HG02970 (cell line): ENCODE results near the gene CNNM2.

Experiments used
- ATAC-seq: cut with Tn5 transposase; IDR thresholded peaks from one replicate; pipeline ENCODE4 v1.9.1; 2021; ENCODE audit warnings: mild to moderate bottlenecking, moderate library complexity, moderate number of reproducible peaks; ENCODE audit not compliant: unreplicated experiment, low FRiP score

Gene CNNM2

DNA sequence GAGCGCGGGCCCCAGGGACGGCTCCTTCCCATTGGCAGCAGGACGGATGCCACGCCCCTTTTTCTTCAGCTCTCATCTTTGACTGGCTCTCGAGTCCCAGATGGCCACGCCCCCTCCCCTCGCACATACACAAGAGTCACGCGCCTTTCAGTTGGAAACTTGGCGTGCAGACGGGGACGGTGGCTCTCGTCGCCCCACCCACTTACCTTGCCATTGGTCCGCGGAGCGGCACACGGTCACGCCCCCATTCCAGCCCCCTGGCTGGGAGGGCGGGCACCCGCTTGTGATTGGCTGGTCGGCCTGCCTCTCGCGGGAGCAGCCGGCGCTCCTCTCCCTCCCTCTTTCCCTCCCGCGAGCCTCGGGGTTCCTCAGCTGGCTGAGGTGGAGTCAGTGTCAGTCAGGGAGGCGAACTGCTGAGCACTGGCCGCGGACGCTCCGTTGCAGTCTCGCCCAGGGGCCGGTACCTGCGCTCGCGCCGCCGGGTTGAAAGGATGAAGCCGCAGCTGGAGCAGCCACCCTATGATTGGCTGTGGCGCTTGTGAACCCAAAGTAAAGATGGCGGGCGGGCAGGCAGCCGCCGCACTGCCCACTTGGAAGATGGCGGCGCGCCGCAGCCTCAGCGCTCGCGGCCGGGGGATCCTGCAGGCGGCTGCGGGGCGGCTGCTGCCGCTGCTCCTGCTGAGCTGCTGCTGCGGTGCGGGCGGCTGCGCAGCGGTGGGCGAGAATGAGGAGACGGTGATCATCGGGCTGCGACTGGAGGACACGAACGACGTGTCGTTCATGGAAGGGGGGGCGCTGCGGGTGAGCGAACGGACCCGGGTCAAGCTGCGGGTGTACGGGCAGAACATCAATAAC is at the start of gene CNNM2:
Gene CNNM2 (plus strand): TSS at position 333 of the 855 bp plus-strand sequence. CDS start 187 bp downstream, at position 520.
- ATAC-seq = peak; percentile 91

DNA sequence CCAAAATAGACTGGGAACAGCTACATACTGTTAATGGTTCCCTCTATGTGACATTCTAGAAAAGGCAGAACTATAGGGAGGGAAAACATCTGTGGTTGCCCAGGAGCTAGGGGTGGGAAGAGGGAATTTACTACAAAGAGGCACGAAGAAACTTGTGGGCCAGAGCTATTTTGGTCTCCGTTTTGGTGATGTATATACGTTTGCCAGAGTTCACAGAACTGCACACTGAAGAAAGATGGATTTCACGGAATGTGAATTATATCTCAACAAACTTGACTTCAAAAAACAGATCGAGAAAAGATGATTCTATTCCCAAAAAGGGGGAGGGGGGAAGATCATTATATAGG is 49.2 kb upstream of the CNNM2 start:
- no peak for ATAC-seq

DNA sequence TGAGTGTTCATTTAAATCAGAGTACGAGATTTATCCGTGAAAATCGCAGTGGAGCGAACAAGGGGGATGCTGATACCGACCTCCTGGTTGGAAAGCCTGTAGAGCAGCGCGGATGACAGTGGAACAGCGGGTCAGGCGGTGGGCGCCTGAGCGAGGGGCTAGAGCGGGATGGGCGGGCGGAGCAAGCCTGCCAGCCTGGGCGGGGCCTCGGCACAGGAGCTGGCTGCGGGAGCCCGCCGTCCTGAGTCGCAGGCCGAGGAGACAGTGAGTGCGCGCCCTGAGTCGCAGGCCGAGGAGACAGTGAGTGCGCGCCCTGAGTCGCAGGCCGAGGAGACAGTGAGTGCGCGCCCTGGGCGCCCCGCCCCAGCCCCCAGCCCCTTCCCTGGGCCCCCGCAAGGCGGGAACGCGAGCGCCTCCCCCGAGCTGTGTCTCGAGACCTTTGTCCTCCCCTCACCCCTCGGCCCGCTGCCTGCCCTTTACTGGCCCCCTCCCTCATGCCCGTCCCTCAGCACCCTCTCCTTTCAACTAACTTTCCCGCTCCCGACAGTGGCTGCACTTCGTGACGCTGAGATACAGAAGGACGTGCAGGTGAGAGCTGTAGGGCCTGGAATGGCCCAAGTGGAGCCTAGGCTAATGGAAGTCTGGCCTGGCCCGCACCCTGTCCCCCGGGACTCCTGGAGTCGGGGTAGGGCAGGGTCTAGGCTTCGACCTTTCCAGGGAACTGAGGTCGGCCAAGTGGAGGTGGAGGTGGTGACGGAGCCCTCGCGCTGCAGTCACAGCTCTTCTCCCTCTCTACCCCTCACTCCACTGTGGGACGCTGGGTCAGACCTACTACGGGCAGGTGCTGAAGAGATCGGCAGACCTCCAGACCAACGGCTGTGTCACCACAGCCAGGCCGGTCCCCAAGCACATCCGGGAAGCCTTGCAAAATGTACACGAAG is 48.6 kb upstream of the CNNM2 start, which contains the start of gene AS3MT:
Gene AS3MT (plus strand): TSS at position 213 of the 941 bp plus-strand sequence. CDS start 123 bp downstream, at position 336.
- no peak for ATAC-seq

DNA sequence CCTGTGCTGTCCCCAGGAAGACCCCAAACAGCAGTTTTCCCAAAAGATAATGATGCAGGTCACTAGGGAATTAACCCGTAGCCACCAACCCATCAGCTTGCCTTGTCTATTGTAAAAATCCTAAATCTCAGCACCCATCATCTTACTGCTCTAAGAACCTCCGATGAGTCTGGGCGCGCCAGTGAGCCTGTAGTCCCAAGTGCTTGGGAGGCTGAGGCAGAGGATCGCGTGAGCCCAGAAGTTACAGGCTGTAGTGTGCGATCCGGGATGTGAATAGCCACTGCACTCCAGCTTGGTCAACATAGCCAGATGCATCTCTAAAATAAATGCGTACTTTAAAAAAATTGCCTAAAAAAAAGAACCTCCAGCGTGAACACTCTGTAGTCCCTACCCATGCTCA is 47.9 kb upstream of the CNNM2 start:
- no peak for ATAC-seq

DNA sequence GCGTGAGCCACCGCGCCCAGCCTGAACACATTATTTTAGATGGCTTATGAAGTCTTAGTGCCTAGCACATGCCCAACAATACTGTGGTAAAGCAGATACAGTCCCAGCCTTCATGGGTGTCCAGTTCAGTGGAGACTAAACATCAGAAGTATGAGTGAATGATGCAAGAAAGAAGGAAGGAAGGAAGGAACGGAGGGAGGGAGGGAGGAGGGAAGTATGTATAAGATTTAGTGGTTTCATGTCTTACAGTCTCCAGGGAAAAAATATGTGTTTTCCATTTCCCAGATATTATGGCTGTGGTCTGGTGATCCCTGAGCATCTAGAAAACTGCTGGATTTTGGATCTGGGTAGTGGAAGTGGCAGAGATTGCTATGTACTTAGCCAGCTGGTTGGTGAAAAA is 45.9 kb upstream of the CNNM2 start:
- no peak for ATAC-seq

DNA sequence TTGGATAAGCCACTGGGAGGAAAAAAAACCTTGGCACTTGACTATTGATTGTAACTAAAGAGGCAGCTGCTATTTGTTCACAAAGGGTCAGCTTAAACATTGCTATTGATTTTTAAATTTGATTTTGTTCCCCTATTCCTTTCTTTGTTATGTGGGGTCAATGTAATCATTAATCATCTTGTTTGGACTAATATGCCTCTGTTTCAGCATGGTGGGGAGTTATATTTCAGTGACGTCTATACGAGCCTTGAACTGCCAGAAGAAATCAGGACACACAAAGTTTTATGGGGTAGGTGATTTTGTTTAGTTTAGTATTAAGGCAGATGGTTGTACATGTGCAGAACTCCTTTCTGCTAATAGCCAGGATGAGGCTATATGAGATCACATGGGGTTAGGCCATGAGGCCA is 41.3 kb upstream of the CNNM2 start:
- ATAC-seq = no peak

DNA sequence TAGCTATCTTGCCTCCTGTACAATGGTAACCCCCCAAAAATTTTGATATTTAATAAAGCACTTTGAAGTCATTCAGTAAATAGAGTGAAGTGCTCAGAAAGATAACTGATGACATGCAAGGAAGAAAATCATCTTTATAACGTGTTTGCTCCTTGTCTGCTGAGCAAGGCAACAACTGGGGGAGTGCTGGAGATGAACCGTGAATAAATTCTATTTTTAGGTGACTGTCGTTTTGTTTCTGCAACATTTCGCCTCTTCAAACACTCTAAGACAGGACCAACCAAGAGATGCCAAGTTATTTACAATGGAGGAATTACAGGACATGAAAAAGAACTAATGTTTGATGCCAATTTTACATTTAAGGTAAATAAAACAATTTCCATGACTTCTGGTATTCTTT is 39.5 kb upstream of the CNNM2 start:
- no peak for ATAC-seq

DNA sequence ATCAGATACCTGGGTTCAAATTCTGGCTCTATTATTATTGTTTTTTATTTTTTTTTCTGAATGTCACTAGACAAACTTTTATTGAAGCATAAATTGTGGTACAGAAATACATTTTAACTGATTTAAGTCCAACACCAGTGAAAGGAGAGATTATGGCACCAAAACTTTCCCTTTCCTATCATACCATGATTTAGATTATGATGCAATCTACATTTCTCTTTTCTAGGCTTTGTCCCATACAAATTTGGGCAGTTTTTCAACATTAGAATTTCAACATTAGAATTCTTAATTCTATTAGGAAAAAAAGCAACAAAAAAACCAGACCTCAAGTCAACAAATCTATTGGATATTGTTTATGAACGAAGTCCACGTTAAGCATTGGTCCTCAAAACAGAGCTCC is 37.8 kb upstream of the CNNM2 start:
- ATAC-seq = no peak

DNA sequence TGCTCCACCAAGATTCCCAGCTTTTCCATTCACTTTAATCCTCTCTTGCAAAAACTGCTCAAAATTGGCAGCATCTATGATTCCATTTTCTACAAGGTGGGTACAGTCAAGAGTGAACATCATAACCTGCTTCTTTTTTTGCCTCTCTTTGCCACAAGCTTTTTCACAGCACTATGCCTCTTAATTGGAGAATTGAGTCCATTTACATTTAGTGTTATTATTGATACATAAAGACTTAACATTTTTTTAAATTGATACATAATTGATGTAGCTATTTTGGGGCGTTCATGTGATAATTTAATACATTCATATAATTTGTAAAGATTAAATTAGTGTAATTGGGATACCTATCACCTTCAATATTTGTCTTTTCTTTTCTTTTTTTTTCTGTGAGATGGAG is 30.0 kb upstream of the CNNM2 start:
- ATAC-seq = no peak

DNA sequence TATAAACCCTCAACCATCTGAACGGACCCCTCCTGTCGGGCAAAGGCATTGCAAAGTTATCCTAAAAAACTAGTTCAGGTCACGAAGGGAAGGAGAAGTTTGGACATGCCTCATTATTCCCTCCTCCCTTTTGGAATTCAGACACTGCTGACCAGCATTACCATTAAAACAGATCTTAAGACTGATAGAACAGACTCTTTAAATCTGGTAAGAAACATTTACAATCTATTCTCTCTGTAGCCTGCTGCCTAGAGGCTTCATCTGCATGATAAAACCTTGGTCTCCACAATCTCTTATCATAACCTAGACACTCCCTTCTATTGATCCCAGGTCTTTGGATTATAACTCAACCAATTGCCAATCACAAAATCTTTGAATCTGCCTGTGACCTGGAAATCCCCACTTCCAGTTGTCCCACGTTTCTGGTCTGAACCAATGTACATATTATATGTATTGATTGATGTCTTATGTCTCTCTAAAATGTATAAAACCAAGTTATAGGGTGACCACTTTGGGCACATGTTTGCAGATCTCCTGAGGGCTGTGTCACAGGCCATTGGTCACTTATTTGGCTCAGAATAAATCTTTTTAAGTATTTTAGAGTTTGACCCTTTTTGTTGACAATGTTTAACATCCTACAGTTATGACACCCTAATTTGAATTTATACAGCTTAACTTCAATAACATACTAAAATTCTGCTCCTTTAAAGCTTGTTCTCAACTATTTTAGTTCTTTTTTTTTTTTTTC is 23.5 kb upstream of the CNNM2 start:
- no peak for ATAC-seq

DNA sequence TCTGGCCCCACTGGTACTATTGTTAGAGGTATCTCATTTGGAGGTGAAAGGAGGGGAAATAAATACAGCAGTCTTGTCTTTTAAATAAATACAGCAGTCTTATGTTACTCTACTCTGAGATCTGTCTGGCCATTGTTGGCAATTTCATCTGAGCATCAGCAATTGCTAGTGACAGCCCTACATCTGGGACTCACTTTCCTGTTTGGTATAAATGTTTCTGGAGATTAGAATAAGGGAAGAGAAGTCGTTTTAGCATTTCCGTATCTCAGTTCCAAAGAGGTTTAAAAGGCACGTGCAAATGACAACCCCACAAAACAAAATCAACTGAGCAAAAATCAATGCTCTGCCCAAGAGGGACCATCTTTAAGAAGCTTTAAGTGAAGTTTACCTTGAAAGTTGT is 18.1 kb upstream of the CNNM2 start:
- no peak for ATAC-seq

DNA sequence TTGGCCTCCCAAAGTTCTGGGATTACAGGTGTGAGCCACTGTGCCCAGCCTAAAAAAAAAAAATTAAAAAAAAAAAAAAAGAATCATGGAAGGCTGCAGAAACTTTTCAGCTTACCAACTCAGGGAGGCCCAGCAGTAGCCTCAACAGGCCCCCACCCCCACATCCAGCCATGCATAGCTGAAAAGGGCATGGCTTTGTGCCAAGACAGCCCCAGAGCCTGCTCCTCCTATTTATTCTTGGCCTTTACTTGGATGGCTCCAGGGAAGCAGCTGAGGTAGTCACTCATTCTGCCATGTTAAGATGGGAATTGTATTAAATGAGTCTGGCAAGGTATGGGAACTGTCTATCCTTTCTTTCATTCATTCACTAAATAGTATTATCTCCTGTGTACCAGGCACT is 13.7 kb upstream of the CNNM2 start:
- no peak for ATAC-seq

DNA sequence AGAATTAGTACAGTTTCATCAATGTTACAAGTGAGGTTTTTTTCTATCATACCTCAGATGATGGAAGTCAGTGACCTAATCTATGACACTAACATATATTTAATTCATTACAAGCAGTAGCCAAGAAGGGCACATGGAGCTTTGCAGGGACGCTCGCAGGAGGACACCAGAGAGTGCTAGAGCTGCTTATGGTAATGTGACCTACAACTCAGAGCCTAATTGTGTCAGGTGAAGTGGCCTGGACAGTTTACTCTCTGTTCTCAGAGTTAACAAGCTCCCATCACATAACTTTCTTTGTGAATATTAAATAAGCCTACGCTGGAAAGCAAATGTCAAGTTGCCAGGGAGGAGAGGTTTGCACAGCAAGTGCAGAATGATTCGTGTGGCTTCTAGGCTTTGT is 11.6 kb upstream of the CNNM2 start:
- ATAC-seq = no peak

DNA sequence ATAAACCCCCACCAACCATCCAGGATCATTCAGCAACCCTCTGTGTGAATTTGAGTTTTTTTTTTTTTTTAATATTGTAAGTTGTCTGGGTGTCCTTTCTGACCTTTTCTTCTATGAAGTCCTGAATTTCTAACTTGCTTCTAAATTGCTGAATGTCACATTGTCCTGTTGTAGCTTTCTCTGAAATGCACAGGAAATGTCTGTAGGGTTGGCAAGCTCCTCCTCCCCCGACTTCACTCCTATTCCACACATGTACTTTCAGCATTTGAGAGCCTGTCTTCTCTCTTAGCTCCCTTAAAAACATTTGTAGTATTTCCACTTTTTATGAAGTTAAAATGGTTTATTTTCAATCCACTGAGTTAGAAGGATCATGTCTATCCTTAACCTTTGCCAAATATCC is 3.3 kb upstream of the CNNM2 start:
- no peak for ATAC-seq

DNA sequence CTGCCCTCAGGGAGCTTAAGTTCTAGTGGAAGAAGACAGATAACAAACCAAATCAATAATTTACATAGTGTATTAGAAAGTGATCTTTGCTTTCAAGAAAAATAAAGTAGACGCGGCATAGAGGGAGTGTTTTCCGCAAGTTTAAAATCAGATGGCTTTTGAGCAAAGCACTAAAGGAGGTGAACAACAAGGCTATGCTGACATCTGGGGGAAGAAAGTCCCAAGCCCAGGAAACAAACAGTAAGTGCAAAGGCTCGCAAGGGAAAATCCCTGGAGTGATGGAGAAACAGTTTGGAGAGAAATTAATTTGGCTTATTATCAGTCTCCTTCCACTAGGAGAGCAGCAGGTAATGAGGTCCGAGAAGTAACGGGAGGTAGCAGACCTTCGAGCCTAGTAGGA is 1.9 kb upstream of the CNNM2 start:
- no peak for ATAC-seq

DNA sequence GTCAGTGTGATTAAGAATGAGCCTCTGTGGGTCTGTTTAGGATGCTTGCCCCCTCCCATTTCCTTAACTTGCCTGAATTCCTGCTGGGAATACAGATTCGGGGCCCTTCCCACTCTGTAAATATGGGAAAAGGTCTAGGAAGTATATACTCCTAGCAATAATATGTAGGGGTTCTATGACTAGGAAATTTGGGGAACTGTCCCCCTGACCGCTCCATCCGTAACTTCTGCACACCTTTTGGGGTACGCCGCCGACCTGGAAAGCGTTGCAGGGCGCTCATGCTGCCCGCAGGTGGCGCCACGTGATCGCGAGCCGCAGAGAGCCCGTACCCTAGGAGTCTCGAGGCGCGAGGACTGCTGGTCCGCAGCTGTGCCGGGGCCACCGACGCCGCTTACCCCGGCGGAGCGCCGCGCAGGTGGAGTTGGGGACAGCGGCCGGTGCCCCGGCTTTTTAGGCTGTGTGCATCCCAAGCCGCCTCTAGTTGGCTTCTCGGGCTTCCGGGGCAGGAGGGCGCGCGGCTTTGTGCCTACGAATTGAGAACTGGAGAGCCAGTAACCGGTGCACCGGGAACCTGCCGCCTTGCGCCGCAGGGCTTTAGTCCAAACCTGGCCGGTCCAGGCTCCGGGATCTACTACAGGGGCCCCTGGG is 656 bp upstream of the CNNM2 start:
- ATAC-seq = peak; percentile 36

DNA sequence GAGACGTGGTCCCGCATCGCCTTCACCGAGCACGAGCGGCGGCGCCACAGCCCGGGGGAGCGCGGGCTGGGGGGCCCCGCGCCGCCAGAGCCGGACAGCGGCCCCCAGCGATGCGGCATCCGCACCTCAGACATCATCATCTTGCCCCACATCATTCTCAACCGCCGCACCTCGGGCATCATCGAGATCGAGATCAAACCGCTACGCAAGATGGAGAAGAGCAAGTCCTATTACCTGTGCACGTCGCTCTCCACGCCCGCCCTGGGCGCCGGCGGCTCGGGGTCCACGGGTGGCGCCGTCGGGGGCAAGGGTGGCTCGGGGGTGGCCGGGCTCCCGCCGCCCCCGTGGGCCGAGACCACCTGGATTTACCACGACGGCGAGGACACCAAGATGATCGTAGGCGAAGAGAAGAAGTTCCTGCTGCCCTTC is 737 bp downstream of the CNNM2 start:
- ATAC-seq = no peak

DNA sequence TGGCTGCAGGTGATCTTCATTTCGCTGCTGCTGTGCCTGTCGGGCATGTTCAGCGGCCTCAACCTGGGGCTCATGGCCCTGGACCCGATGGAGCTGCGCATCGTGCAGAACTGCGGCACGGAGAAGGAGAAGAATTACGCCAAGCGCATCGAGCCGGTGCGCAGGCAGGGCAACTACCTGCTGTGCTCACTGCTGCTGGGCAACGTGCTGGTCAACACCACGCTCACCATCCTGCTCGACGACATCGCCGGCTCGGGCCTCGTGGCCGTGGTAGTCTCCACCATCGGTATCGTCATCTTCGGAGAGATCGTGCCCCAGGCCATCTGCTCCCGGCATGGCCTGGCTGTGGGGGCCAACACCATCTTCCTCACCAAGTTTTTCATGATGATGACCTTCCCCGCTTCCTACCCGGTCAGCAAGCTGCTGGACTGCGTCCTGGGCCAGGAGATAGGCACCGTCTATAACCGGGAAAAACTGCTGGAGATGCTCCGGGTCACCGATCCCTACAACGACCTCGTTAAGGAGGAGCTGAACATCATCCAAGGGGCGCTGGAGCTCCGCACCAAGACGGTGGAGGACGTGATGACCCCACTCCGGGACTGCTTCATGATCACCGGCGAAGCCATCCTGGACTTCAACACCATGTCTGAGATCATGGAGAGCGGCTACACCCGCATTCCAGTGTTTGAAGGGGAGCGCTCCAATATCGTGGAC is 1.3 kb downstream of the CNNM2 start:
- ATAC-seq = no peak

DNA sequence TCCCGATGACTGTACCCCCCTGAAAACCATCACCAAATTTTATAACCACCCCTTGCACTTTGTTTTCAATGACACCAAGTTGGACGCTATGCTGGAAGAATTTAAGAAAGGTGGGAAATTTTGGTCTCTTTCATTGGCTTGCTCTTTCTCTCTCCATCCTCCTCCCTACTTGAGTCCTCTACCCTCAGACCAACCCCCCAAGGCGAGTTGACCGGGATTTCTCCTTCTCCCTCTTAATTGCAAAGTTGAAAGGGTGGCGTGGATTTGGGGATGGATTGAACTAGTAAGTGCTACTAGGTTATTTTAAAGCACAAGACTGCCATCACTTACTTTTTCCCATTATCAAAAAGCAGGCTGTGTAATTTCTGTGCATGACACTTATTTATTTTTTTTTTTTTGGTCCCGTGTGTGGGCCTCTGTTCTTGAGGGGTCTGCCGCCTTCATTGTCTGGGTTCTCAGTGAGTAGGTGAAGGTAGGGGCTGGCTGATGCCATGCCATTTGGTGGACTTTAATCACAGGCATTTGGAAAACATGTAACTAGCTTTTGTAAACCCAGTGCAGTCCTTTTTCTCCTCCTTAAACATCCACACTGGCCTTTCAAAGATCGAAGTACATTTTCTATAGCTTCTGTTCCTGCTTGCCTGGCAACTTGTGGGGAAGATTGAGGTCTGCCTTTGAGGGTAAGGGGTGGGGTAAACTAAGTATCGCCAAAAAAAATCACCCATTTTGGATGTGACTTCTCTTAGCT is 2.1 kb downstream of the CNNM2 start:
- no peak for ATAC-seq
